GM23248 (cell line): ENCODE results near the gene FBXL22. TPM values are rescaled to one million over a fixed set of nuclear protein-coding genes. Genes with fewer than 3 reads are reported as not detected.
A peak's percentile ranks its signal among the peaks of the same experiment; 100 is the strongest.

Experiments
- DNase-seq: peaks from one replicate; pipeline ENCODE4 v3.0.0-alpha.2; 2015
- H2AFZ ChIP-seq: fragments of 200-600 bp; sonication (generic); 2 replicates; pipeline ENCODE4 v1.6.1; 2016; ENCODE audit warnings: antibody characterized with exemption
- H3F3A ChIP-seq: fragments of 200-600 bp; sonication (generic); 2 replicates; pipeline ENCODE4 v1.6.1; 2016; ENCODE audit warnings: mild to moderate bottlenecking, antibody characterized with exemption, mixed run types; ENCODE audit not compliant: insufficient read depth
- H3K27ac ChIP-seq: fragments of 200-600 bp; sonication (generic); 2 replicates; pipeline ENCODE4 v1.5.1; 2016; ENCODE audit warnings: mild to moderate bottlenecking
- H3K27me3 ChIP-seq: fragments of 200-600 bp; sonication (generic); replicated peaks from 2 replicates; pipeline ENCODE4 v1.6.1; 2016; ENCODE audit warnings: mild to moderate bottlenecking; ENCODE audit not compliant: insufficient read depth
- H3K36me3 ChIP-seq: fragments of 200-600 bp; sonication (generic); 2 replicates; pipeline ENCODE4 v1.6.1; 2016; ENCODE audit warnings: low read depth, mild to moderate bottlenecking
- H3K4me1 ChIP-seq: fragments of 200-600 bp; sonication (generic); 2 replicates; pipeline ENCODE4 v1.6.1; 2016; ENCODE audit warnings: mild to moderate bottlenecking; ENCODE audit not compliant: insufficient read depth
- H3K4me2 ChIP-seq: fragments of 200-600 bp; sonication (generic); one replicate; pipeline ENCODE4 v1.6.1; 2016; ENCODE audit warnings: mild to moderate bottlenecking; ENCODE audit not compliant: unreplicated experiment
- H3K4me3 ChIP-seq: fragments of 200-600 bp; sonication (generic); 2 replicates; pipeline ENCODE4 v1.5.1; 2016; ENCODE audit warnings: mild to moderate bottlenecking
- H3K79me2 ChIP-seq: fragments of 200-600 bp; sonication (generic); 2 replicates; pipeline ENCODE4 v1.6.1; 2016; ENCODE audit warnings: mild to moderate bottlenecking; ENCODE audit not compliant: insufficient read depth
- H3K9ac ChIP-seq: fragments of 200-600 bp; sonication (generic); 2 replicates; pipeline ENCODE4 v1.6.1; 2016; ENCODE audit warnings: mild to moderate bottlenecking
- H3K9me2 ChIP-seq: fragments of 200-600 bp; sonication (generic); 2 replicates; pipeline ENCODE4 v1.6.1; 2016; ENCODE audit warnings: mixed run types, mild to moderate bottlenecking, moderate library complexity; ENCODE audit not compliant: insufficient read depth
- H3K9me3 ChIP-seq: fragments of 200-600 bp; sonication (generic); one replicate; pipeline ENCODE4 v1.6.1; 2017; ENCODE audit warnings: low read depth
- H4K20me1 ChIP-seq: fragments of 200-600 bp; sonication (generic); 2 replicates; pipeline ENCODE4 v1.6.0; 2016; ENCODE audit not compliant: insufficient read depth
- EZH2 ChIP-seq: fragments of 200-600 bp; sonication (generic); IDR thresholded peaks from 2 replicates; pipeline ENCODE4 v1.6.1; 2018; ENCODE audit warnings: antibody characterized with exemption, mild to moderate bottlenecking; ENCODE audit not compliant: insufficient read depth, poor library complexity, severe bottlenecking
- EZH2phosphoT487 ChIP-seq: fragments of 200-600 bp; sonication (generic); IDR thresholded peaks from 2 replicates; pipeline ENCODE4 v1.6.1; 2018; ENCODE audit warnings: antibody characterized with exemption, moderate library complexity, mild to moderate bottlenecking, low read depth; ENCODE audit not compliant: insufficient read depth
- WGBS, 2 experiments: methylation state at CpG; one replicate each; pipeline ENCODE4 v1.1.6; 2015 to 2017; ENCODE audit warnings: low lambda C conversion rate in 2 of 2, low coverage in 1 of 2; ENCODE audit errors: missing lambda C conversion rate in 2 of 2; 5-methylcytosine and 5-hydroxymethylcytosine counted together
- in situ Hi-C: fragments of 300-500 bp; cut with MboI; formaldehyde crosslinking; loops from 2 replicates; pipeline ENCODE4 v1.15.0; 2020
- polyA plus RNA-seq: library from polyadenylated mRNA; unstranded; fragments of >200 nt; fragmentation: Nextera tagmentation; extraction: Ambion mirVana; gene quantifications from 2 replicates; pipeline ENCODE4 v1.2.1, GENCODE V29; 2016
- total RNA-seq: library from RNA; depleted of rRNA; stranded (reverse); fragments of >200 nt; shearing (Covaris generic); gene quantifications from 2 replicates; pipeline ENCODE4 v1.2.3, GENCODE V29; 2014

FBXL22 gene
- total and polyA plus RNA-seq, 2 experiments from 2014 or later: 0.32 to 1.4 TPM

DNA sequence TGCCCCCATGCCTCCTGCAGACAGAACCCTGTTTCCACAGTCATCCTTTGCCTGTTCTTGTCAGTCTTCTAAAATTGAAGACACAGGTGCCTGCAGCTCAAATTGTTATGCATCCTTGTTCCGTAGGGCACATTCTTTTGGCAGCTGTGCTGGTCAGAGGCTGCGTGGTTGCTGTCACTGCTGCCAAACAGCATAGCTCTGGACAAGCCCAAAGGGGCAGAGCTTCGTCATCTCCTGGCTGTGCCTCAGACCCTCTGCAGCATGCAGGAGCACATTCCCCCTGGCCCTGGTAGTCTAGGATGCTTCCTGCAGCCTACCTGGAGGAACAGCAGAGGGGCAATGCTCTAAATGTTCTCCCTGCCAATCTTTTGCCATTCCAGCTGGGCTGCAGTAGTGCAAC, 2.1 kb upstream of the FBXL22 start:
- H3K36me3 ChIP-seq: peaks cover 16% of the 10 kb centered on the region; the same call in 1 of the 2 replicates
- no peaks in the 10 kb centered on the region for H4K20me1 ChIP-seq
- H3K9ac ChIP-seq: no peak overlapping the region
- no peak overlapping the region for H3K4me2 ChIP-seq
- H3F3A ChIP-seq: no peaks in the 10 kb centered on the region
- H3K27ac ChIP-seq: no peak overlapping the region
- DNase-seq: no peak
- H3K4me1 ChIP-seq: peaks cover 16% of the 10 kb centered on the region
- no peak for TF ChIP-seq EZH2phosphoT487
- H3K27me3 ChIP-seq: no peaks in the 10 kb centered on the region
- no peak overlapping the region for H3K4me3 ChIP-seq
- no peaks in the 10 kb centered on the region for H3K9me2 ChIP-seq
- H3K79me2 ChIP-seq: no peaks in the 10 kb centered on the region
- no peaks in the 10 kb centered on the region for H3K9me3 ChIP-seq
- H2AFZ ChIP-seq: no peak overlapping the region
- in situ Hi-C loops: no loop called here
- 48% methylated on average over 3 of the region's 3 CpGs for WGBS, 2 experiments

DNA sequence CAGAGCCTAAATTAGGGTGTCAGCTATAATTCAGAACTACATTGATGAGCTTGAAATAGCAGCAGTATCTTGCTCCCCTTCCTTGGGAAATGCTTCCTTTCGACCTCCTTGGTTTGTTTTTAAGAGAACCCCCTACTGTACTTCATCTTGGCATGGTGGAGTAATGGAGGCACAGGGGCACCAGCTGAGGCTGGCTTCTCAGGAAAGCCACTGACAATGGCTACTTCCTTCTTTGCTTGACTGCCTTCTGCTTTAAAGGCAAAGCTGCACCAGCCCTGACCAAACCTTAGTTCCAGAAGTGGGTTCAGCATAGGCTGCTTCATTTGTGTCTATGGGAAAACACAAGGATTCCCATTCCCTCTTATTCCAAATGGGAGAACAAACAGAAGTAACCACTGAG, 1.5 kb upstream of the FBXL22 start:
- no peaks in the 10 kb centered on the region for H3K9me3 ChIP-seq
- H3K4me2 ChIP-seq: no peak overlapping the region
- H3K79me2 ChIP-seq: no peaks in the 10 kb centered on the region
- no peak overlapping the region for H2AFZ ChIP-seq
- H3K4me3 ChIP-seq: no peak overlapping the region
- in situ Hi-C loops: no loop called here
- no peak for DNase-seq
- peaks cover 10% of the 10 kb centered on the region; the same call in 1 of the 2 replicates for H3K36me3 ChIP-seq
- no peak overlapping the region for H3K27ac ChIP-seq
- no peak overlapping the region for H3K9ac ChIP-seq
- peaks cover 19% of the 10 kb centered on the region for H3K4me1 ChIP-seq
- WGBS, 2 experiments: 67 to 77% methylated on average over 1 of the region's 1 CpG
- no peaks in the 10 kb centered on the region for H4K20me1 ChIP-seq
- H3K27me3 ChIP-seq: no peaks in the 10 kb centered on the region
- H3K9me2 ChIP-seq: no peaks in the 10 kb centered on the region
- TF ChIP-seq EZH2: no peak
- no peak for TF ChIP-seq EZH2phosphoT487
- no peaks in the 10 kb centered on the region for H3F3A ChIP-seq

DNA sequence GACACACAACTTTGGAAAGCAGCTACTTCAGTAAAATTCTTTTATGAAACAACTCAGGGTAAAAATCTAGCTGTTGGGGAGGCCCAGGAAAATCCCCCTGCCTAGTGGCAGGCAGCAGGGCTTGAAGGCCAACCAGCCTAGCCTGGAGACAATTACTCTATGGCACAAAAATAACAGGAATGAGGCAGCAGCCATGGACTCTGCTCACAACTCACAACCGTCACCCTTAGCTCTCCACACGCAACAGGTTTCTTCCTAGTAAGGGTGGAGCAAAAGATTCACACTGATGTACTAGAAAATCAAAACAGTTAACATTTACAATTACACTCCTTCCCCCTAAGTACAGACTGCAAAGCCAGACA, 530 bp upstream of the FBXL22 start:
- Histone ChIP-seq H3K36me3 (no peaks in the 10 kb centered on the region), H2AFZ (peak overlapping the region; percentile 55), H3K4me2 (no peak overlapping the region), H3K9me3 (no peaks in the 10 kb centered on the region), H3K27ac (peak overlapping the region; percentile 25; the same call in 1 of the 2 replicates), H3K9ac (no peak overlapping the region), H3K4me1 (peaks cover 19% of the 10 kb centered on the region), H3K9me2 (no peaks in the 10 kb centered on the region), H3K27me3 (no peaks in the 10 kb centered on the region), H3F3A (no peaks in the 10 kb centered on the region; the same call in 1 of the 2 replicates), H3K4me3 (no peak overlapping the region), H4K20me1 (no peaks in the 10 kb centered on the region), H3K79me2 (no peaks in the 10 kb centered on the region)
- in situ Hi-C loops: no loop called here
- DNase-seq: peak; percentile 55
- TF ChIP-seq EZH2phosphoT487: no peak
- TF ChIP-seq EZH2: no peak
- 67 to 72% methylated on average over 2 of the region's 2 CpGs for WGBS, 2 experiments

GRCh38 chr15:63597821-63598220, 634 bp downstream of the FBXL22 start:
- H3K27me3 ChIP-seq: no peaks in the 10 kb centered on the region
- no peak overlapping the region for H3K27ac ChIP-seq
- TF ChIP-seq EZH2phosphoT487 (no peak), EZH2 (no peak)
- H3K79me2 ChIP-seq: no peaks in the 10 kb centered on the region
- no peaks in the 10 kb centered on the region for H4K20me1 ChIP-seq
- no peak overlapping the region for H2AFZ ChIP-seq
- WGBS, 2 experiments: 78 to 85% methylated on average over 6 of the region's 6 CpGs
- H3K9ac ChIP-seq: no peak overlapping the region
- peaks cover 2% of the 10 kb centered on the region; the same call in 1 of the 2 replicates for H3F3A ChIP-seq
- H3K4me3 ChIP-seq: no peak overlapping the region
- no peaks in the 10 kb centered on the region for H3K36me3 ChIP-seq
- no peak overlapping the region for H3K4me2 ChIP-seq
- H3K9me3 ChIP-seq: no peaks in the 10 kb centered on the region
- in situ Hi-C loops: no loop called here
- DNase-seq: no peak
- H3K9me2 ChIP-seq: no peaks in the 10 kb centered on the region
- peaks cover 23% of the 10 kb centered on the region for H3K4me1 ChIP-seq
